B cell (primary cell): ENCODE results near the gene CHCHD3.

Source experiments
- CTCF ChIP-seq: fragments of 200-600 bp; IDR thresholded peaks from one replicate; pipeline ENCODE4 v1.8.0; 2022; ENCODE audit warnings: antibody characterized with exemption, mild to moderate bottlenecking
- EZH2 ChIP-seq: IDR thresholded peaks from 2 replicates; pipeline ENCODE4 v1.6.1; 2012; ENCODE audit warnings: borderline replicate concordance, low read depth, mild to moderate bottlenecking, moderate library complexity, low read length; ENCODE audit not compliant: insufficient read depth, poor library complexity, severe bottlenecking

GRCh38 chr7:132950725-132951124 is 131.2 kb downstream of the CHCHD3 start:
- TF ChIP-seq CTCF = no peak
- TF ChIP-seq EZH2 = no peak
